GM12878 (cell line): ENCODE data around the gene PRKCE. TPM values are rescaled to one million over a fixed set of nuclear protein-coding genes. Genes with fewer than 3 reads are reported as not detected.

Experiments
- ATAC-seq: fragments of 200-7000 bp; cut with Tn5 transposase; 3 replicates; pipeline ENCODE4 v1.9.1; 2020; ENCODE audit warnings: mild to moderate bottlenecking, moderate library complexity
- BruUV-seq: library from RNA; stranded (reverse); fragments of 400-500 nt; replicated peaks from 2 replicates; lab custom pipeline; 2021; lab: Mats Ljungman, UMichigan
- CTCF ChIA-PET: fragments of 300-600 bp; sonication (Branson Sonifier 250); formaldehyde crosslinking; extraction: SDS; loops from one replicate; lab custom pipeline; 2021; ENCODE audit warnings: inconsistent platforms; lab: Yijun Ruan, JAX
- POLR2A ChIA-PET: fragments of 350-600 bp; formaldehyde crosslinking; extraction: SDS; loops from one replicate; lab custom pipeline; 2021; ENCODE audit warnings: inconsistent platforms; lab: Charles Lee
- RAD21 ChIA-PET: fragments of 300-600 bp; sonication (Branson Sonifier 250); formaldehyde crosslinking; loops from one replicate; lab custom pipeline; 2023; ENCODE audit warnings: antibody characterized with exemption; ENCODE audit not compliant: unreplicated experiment; lab: Charles Lee
- SMC1A ChIA-PET: fragments of 300-600 bp; sonication (Branson Sonifier 250); formaldehyde crosslinking; loops from one replicate; lab custom pipeline; 2023; ENCODE audit not compliant: unreplicated experiment, uncharacterized antibody; lab: Charles Lee
- DNase-seq: peaks from one replicate; pipeline ENCODE4 v3.0.0-alpha.2; 2011; ENCODE audit warnings: low read depth, low spot score
- FAIRE-seq: peaks from 3 replicates; lab custom pipeline; 2011; peaks lifted over from hg19 to GRCh38; lab: Jason Lieb, UNC
- H2AFZ ChIP-seq: 2 replicates; pipeline ENCODE4 v1.6.0; 2011; ENCODE audit warnings: low read depth, low read length, control low read depth; ENCODE audit not compliant: control insufficient read depth
- H3K27ac ChIP-seq: 2 replicates; pipeline ENCODE4 v1.5.1; 2011; ENCODE audit warnings: control low read depth; ENCODE audit not compliant: control insufficient read depth, insufficient read depth
- H3K27me3 ChIP-seq, 2 experiments: replicated peaks in 1 of 2; 2 replicates each; pipeline versions ENCODE4 v1.6.0 to v1.6.1; 2011; ENCODE audit warnings: low read length in 1 of 2; ENCODE audit not compliant: control insufficient read depth in 2 of 2, insufficient read depth in 2 of 2
- H3K36me3 ChIP-seq, 2 experiments: 2 replicates each; pipeline ENCODE4 v1.5.1; 2011; ENCODE audit warnings: low read length in 1 of 2; ENCODE audit not compliant: control insufficient read depth in 2 of 2, insufficient read depth in 2 of 2
- H3K4me1 ChIP-seq: 2 replicates; pipeline ENCODE4 v1.6.1; 2011; ENCODE audit warnings: mild to moderate bottlenecking, low read length, moderate library complexity, mixed read lengths; ENCODE audit not compliant: control insufficient read depth, insufficient read depth
- H3K4me2 ChIP-seq: 2 replicates; pipeline ENCODE4 v1.6.0; 2011; ENCODE audit warnings: control low read depth; ENCODE audit not compliant: control insufficient read depth, insufficient read depth
- H3K4me3 ChIP-seq: fragments of 200-600 bp; sonication (generic); 2 replicates; pipeline ENCODE4 v1.5.1; 2016
- H3K79me2 ChIP-seq: 2 replicates; pipeline ENCODE4 v1.6.0; 2011; ENCODE audit warnings: low read length; ENCODE audit not compliant: control insufficient read depth, insufficient read depth
- H3K9ac ChIP-seq: 2 replicates; pipeline ENCODE4 v1.8.0; 2011; ENCODE audit warnings: low read length, control low read depth, mixed read lengths; ENCODE audit not compliant: control insufficient read depth, insufficient read depth
- H3K9me3 ChIP-seq: replicated peaks from 3 replicates; pipeline ENCODE4 v1.5.1; 2011; ENCODE audit warnings: mild to moderate bottlenecking, low read length; ENCODE audit not compliant: control insufficient read depth, insufficient read depth
- H4K20me1 ChIP-seq: 2 replicates; pipeline ENCODE4 v1.6.0; 2011; ENCODE audit not compliant: control insufficient read depth, insufficient read depth
- BCLAF1 ChIP-seq: fragments of 450-650 bp; IDR thresholded peaks from 2 replicates; pipeline ENCODE4 v1.6.1; 2017; ENCODE audit warnings: antibody characterized with exemption, mild to moderate bottlenecking, moderate library complexity
- BHLHE40 ChIP-seq, 2 experiments: fragments of 450-650 bp in 1 of 2; IDR thresholded peaks; 2 replicates each; pipeline ENCODE4 v1.6.1; 2011 to 2017; ENCODE audit warnings: low read depth in 2 of 2, borderline replicate concordance in 1 of 2, improper control_type of control experiment in 1 of 2, low read length in 1 of 2, mild to moderate bottlenecking in 1 of 2
- BRCA1 ChIP-seq: IDR thresholded peaks from 2 replicates; pipeline ENCODE4 v1.6.1; 2011; ENCODE audit warnings: low read depth, low read length, improper control_type of control experiment
- ELK1 ChIP-seq: IDR thresholded peaks from 2 replicates; pipeline ENCODE4 v1.6.1; 2012; ENCODE audit warnings: low read depth, low read length, improper control_type of control experiment
- FOXK2 ChIP-seq: fragments of 450-650 bp; IDR thresholded peaks from 2 replicates; pipeline ENCODE4 v1.6.1; 2017; ENCODE audit warnings: mild to moderate bottlenecking, moderate library complexity
- FOXM1 ChIP-seq: IDR thresholded peaks from 2 replicates; pipeline ENCODE4 v1.6.1; 2012; ENCODE audit warnings: low read depth, mild to moderate bottlenecking, inconsistent platforms, low read length, moderate library complexity
- IKZF2 ChIP-seq, 2 experiments: fragments of 450-650 bp; IDR thresholded peaks; 2 replicates each; pipeline ENCODE4 v1.6.1; 2017; ENCODE audit warnings: mild to moderate bottlenecking in 2 of 2, moderate library complexity in 2 of 2
- NFIC ChIP-seq: IDR thresholded peaks from 2 replicates; pipeline ENCODE4 v1.6.1; 2012; ENCODE audit warnings: low read depth, mild to moderate bottlenecking, inconsistent platforms, low read length, moderate library complexity
- RELA ChIP-seq: fragments of 450-650 bp; IDR thresholded peaks from 2 replicates; pipeline ENCODE4 v1.8.0; 2014; ENCODE audit warnings: borderline replicate concordance; ENCODE audit not compliant: partially characterized antibody
- REST ChIP-seq: IDR thresholded peaks from 2 replicates; pipeline ENCODE4 v1.6.1; 2012; ENCODE audit warnings: mild to moderate bottlenecking, low read depth, low read length
- WRNIP1 ChIP-seq: IDR thresholded peaks from 2 replicates; pipeline ENCODE4 v1.6.1; 2011; ENCODE audit warnings: low read depth, low read length, improper control_type of control experiment, borderline replicate concordance
- WGBS: methylation state at CpG from one replicate; pipeline ENCODE4 v1.1.6; 2016; ENCODE audit warnings: low lambda C conversion rate; ENCODE audit not compliant: insufficient replicate concordance, insufficient coverage; ENCODE audit errors: missing lambda C conversion rate; 5-methylcytosine and 5-hydroxymethylcytosine counted together
- in situ Hi-C: fragments of 300-500 bp; cut with MboI; formaldehyde crosslinking; loops from 9 replicates; pipeline ENCODE4 v1.14.3; 2018; ENCODE audit warnings: mixed read lengths
- intact Hi-C: fragments of 100-400 bp; cut with micrococcal nuclease; formaldehyde crosslinking; loops from one replicate; pipeline ENCODE4 v1.14.2; 2022; ENCODE audit not compliant: unreplicated experiment
- polyA plus RNA-seq, 11 experiments: library from polyadenylated mRNA; depleted of rRNA in 4 of 11; unstranded in 6 of 11; stranded (reverse) in 5 of 11; fragments of >200 nt; fragmentation: Nextera tagmentation in 4 of 11; fragmentation: Illumina TruSeq in 1 of 11; extraction: Ambion mirVana in 4 of 11; extraction: Trizol in 1 of 11; gene quantifications; 1 replicate in 1 of 11; 2 replicates in 10 of 11; pipeline versions ENCODE4 v1.2.1 to v1.2.3, GENCODE V29; 2011 to 2016; ENCODE audit warnings: inconsistent platforms in 2 of 11, missing spikeins in 2 of 11, low read depth in 1 of 11
- total RNA-seq, 4 experiments: library from RNA; depleted of rRNA in 3 of 4; stranded (reverse); fragments of >200 nt in 3 of 4; fragmentation: Illumina TruSeq in 1 of 4; extraction: Trizol in 1 of 4; gene quantifications; 2 replicates each; pipeline versions ENCODE4 v1.2.1 to v1.2.3, GENCODE V29; 2013 to 2021
- TF ChIP-seq, protein P1 (sequence below): fragments of 150-350 bp; IDR thresholded peaks from 2 replicates; pipeline ENCODE4 v1.6.1; 2014; ENCODE audit warnings: mild to moderate bottlenecking, low read depth, low read length

The PRKCE gene
- total and polyA plus RNA-seq, 10 of the 15 experiments (the other 5 are each of a cell fraction or from before 2014, with no cell fraction given), result 2.6 to 28.2 (median 11.3) TPM

DNA sequence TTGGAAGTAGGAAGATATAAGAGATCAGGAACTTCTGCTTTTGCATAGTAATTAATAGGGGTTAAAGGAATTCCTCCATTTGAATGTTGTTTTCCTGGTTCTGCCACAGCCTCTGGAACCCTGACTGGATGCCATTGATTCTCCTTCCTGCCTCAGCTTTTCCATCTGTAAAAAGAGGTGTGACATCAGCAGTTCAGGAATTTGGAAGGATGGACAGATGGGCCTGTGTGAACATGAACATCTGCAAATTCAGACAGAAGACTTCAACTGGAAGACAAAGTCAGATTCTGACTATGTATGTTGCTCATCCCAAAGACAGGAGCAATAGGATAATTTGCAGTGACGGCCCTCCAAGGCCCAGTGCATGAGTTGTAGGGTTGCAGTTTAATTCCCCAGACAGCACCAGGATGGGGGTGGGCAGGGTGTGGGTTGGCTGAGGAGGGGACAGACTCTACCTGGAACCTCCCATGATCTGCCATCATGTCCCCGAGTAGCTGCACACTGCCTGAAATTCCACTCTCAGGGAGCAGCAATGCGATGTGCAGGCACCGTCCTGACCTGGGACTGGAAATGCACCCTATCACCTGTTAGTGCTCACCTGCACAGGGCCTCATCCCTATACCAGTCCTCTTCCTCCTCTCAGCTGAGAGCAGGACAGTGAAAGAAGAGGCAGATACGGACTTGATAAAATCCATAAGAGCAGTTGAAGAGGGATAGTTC lies 546.8 kb downstream of the PRKCE start:
- POLR2A ChIA-PET, result no interaction called here
- FAIRE-seq, result no peak
- no TSS peak for BruUV-seq
- TF ChIP-seq REST (no peak), IKZF2 (IDR thresholded peaks at IDR 0.05) (no peak), RELA (no peak), BHLHE40 (IDR thresholded peaks at IDR 0.05; ENCODE audit: borderline replicate concordance in 1 of 2, low read depth in 2 of 2, low read length in 1 of 2) (no peak), WRNIP1 (no peak), ELK1 (no peak), NFIC (no peak), BCLAF1 (no peak), FOXK2 (no peak), BRCA1 (no peak), FOXM1 (no peak)
- TF ChIP-seq, protein P1, sequence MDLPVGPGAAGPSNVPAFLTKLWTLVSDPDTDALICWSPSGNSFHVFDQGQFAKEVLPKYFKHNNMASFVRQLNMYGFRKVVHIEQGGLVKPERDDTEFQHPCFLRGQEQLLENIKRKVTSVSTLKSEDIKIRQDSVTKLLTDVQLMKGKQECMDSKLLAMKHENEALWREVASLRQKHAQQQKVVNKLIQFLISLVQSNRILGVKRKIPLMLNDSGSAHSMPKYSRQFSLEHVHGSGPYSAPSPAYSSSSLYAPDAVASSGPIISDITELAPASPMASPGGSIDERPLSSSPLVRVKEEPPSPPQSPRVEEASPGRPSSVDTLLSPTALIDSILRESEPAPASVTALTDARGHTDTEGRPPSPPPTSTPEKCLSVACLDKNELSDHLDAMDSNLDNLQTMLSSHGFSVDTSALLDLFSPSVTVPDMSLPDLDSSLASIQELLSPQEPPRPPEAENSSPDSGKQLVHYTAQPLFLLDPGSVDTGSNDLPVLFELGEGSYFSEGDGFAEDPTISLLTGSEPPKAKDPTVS, result no peak

More for the DNA sequence above, 546.8 kb downstream of the PRKCE start:
- Histone ChIP-seq H3K9me3 (no peaks in the 10 kb centered on the region; the same call in 2 of the 3 replicates), H3K27ac (no peak overlapping the region), H3K9ac (no peak overlapping the region), H3K27me3 (no peaks in the 10 kb centered on the region), H3K4me2 (no peak overlapping the region), H3K36me3 (no peaks in the 10 kb centered on the region), H3K4me1 (peaks cover 3% of the 10 kb centered on the region), H3K79me2 (no peaks in the 10 kb centered on the region), H4K20me1 (no peaks in the 10 kb centered on the region), H3K4me3 (no peak overlapping the region), H2AFZ (no peak overlapping the region)
- ATAC-seq (no peak), DNase-seq (no peak)
- in situ Hi-C loops (no loop called here), intact Hi-C loops (no loop called here)
- ChIA-PET SMC1A (interaction anchor here (1.5 to 3.8 kb wide), 2 partner anchors 11 kb away, joined by 3 to 10 read pairs; no protein-coding TSS in a partner anchor), RAD21 (no interaction called here), CTCF (no interaction called here)
- WGBS, result 50% methylated on average over 5 of the region's 5 CpGs
